OCI-LY7 (cell line): ENCODE data around the gene DNAH6.

Experiments used
- EZH2phosphoT487 ChIP-seq: fragments of 200-600 bp; sonication (generic); IDR thresholded peaks from 2 replicates; pipeline ENCODE4 v1.6.1; 2018; ENCODE audit warnings: low read depth, borderline replicate concordance, mild to moderate bottlenecking, mixed run types, antibody characterized with exemption, low read length, moderate library complexity, mixed read lengths
- TF ChIP-seq, protein P1 (sequence below): fragments of 200-600 bp; sonication (generic); conservative IDR thresholded peaks from 2 replicates; pipeline ENCODE4 v1.5.1; 2014; ENCODE audit warnings: mild to moderate bottlenecking, antibody characterized with exemption, low read length, moderate library complexity, mixed read lengths

DNA sequence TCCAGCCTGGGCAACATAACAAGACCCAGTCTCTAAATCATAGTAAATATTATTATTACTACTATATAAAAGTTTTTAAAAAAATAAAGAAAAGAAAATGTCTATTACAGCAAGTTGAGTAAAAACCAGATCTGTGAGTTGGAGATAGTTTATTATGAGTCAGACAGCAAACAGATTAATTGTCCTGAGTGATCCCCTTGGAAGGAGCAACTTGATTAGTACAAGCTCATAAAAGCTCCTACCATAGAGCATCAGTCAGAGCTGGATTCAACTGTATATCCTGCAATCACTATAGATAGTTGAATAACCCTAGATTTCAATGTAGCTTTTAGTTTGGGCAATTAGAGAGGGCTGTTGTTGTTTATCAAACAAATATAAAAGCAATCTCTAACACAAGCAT, 280.5 kb downstream of the DNAH6 start:
- TF ChIP-seq, protein P1, sequence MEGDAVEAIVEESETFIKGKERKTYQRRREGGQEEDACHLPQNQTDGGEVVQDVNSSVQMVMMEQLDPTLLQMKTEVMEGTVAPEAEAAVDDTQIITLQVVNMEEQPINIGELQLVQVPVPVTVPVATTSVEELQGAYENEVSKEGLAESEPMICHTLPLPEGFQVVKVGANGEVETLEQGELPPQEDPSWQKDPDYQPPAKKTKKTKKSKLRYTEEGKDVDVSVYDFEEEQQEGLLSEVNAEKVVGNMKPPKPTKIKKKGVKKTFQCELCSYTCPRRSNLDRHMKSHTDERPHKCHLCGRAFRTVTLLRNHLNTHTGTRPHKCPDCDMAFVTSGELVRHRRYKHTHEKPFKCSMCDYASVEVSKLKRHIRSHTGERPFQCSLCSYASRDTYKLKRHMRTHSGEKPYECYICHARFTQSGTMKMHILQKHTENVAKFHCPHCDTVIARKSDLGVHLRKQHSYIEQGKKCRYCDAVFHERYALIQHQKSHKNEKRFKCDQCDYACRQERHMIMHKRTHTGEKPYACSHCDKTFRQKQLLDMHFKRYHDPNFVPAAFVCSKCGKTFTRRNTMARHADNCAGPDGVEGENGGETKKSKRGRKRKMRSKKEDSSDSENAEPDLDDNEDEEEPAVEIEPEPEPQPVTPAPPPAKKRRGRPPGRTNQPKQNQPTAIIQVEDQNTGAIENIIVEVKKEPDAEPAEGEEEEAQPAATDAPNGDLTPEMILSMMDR: no peak
- TF ChIP-seq EZH2phosphoT487: no peak
